ENCODE results near the gene ABLIM1.

Gene ABLIM1

GRCh38 chr10:114646426-114646825, 11.6 kb downstream of the ABLIM1 start:
- DNase-seq (ENCODE audit: low read depth): no peak

GRCh38 chr10:114645706-114646105, 12.4 kb downstream of the ABLIM1 start:
- no peak for DNase-seq (ENCODE audit: low read depth)

GRCh38 chr10:114643158-114643557, 14.9 kb downstream of the ABLIM1 start:
- DNase-seq (ENCODE audit: low read depth): no peak

GRCh38 chr10:114642729-114643128, 15.3 kb downstream of the ABLIM1 start:
- DNase-seq (ENCODE audit: low read depth): no peak

- peak; percentile 64 for DNase-seq (ENCODE audit: low read depth)
Observed at GRCh38 chr10:114638821-114639625, 19.1 kb downstream of the ABLIM1 start.

GRCh38 chr10:114635797-114636550, 22.1 kb downstream of the ABLIM1 start:
- DNase-seq (ENCODE audit: low read depth): no peak

- no peak for DNase-seq (ENCODE audit: low read depth)
Observed at GRCh38 chr10:114635101-114635500, 23.0 kb downstream of the ABLIM1 start.

- peak; percentile 83 for DNase-seq (ENCODE audit: low read depth)
Observed at GRCh38 chr10:114634609-114634979, 23.5 kb downstream of the ABLIM1 start.

- DNase-seq (ENCODE audit: low read depth): peak; percentile 31
Observed at GRCh38 chr10:114632869-114633715, 25.0 kb downstream of the ABLIM1 start.

- DNase-seq (ENCODE audit: low read depth): no peak
Observed at GRCh38 chr10:114631666-114632417, 26.2 kb downstream of the ABLIM1 start.

- no peak for DNase-seq (ENCODE audit: low read depth)
Observed at GRCh38 chr10:114631090-114631665, 26.9 kb downstream of the ABLIM1 start.

GRCh38 chr10:114629824-114630730, 28.0 kb downstream of the ABLIM1 start:
- DNase-seq (ENCODE audit: low read depth): no peak

GRCh38 chr10:114629083-114629823, 28.8 kb downstream of the ABLIM1 start:
- DNase-seq (ENCODE audit: low read depth): no peak

- DNase-seq (ENCODE audit: low read depth): no peak
Observed at GRCh38 chr10:114628106-114628505, 30.0 kb downstream of the ABLIM1 start.

GRCh38 chr10:114626841-114627240, 31.2 kb downstream of the ABLIM1 start:
- DNase-seq (ENCODE audit: low read depth): no peak

GRCh38 chr10:114624951-114625780, 32.9 kb downstream of the ABLIM1 start:
- no peak for DNase-seq (ENCODE audit: low read depth)

GRCh38 chr10:114624422-114624821, 33.7 kb downstream of the ABLIM1 start:
- no peak for DNase-seq (ENCODE audit: low read depth)

- peak; percentile 89 for DNase-seq (ENCODE audit: low read depth)
Observed at GRCh38 chr10:114623661-114624294, 34.3 kb downstream of the ABLIM1 start.

All from fibroblast of gingiva (primary cell).